ENCODE results near the gene COL6A3. TPM values are rescaled to one million over a fixed set of nuclear protein-coding genes. Genes with fewer than 3 reads are reported as not detected.

The COL6A3 gene
- total RNA-seq, 1 experiment from 2014 or later = 1.2 TPM

GRCh38 chr2:237459226-237459625 lies 45.3 kb upstream of the COL6A3 start:
- Histone ChIP-seq H3K4me1 (ENCODE audit: control insufficient read depth in 1 of 2, insufficient read depth in 2 of 2, low read length in 2 of 2) (peaks cover 3 to 30% of the 10 kb centered on the region in 2 experiments; a peak in 3 of 4 replicates), H3K9ac (ENCODE audit: low read length) (no peak overlapping the region), H3K4me2 (ENCODE audit: low read length) (peak overlapping the region; percentile 38; the same call in 1 of the 2 replicates), H3K9me3 (ENCODE audit: control insufficient read depth in 1 of 2, insufficient read depth in 1 of 2, low read depth in 1 of 2, low read length in 2 of 2) (no peaks in the 10 kb centered on the region), H3K4me3 (replicated peaks in 1 of 2; ENCODE audit: low read depth in 1 of 2, low read length in 2 of 2) (no peak overlapping the region), H2AFZ (ENCODE audit: low read depth, low read length, poor library complexity, severe bottlenecking) (peak overlapping the region; percentile 4), H3K27me3 (ENCODE audit: insufficient read depth, low read length) (no peaks in the 10 kb centered on the region), H3K36me3 (ENCODE audit: control insufficient read depth in 1 of 2, insufficient read depth in 2 of 2, low read length in 2 of 2) (no peaks in the 10 kb centered on the region), H3K27ac (ENCODE audit: low read depth, low read length) (no peak overlapping the region), H3K9me2 (ENCODE audit: insufficient read depth) (no peaks in the 10 kb centered on the region), H4K20me1 (ENCODE audit: insufficient read depth) (no peaks in the 10 kb centered on the region), H3K79me2 (ENCODE audit: insufficient read depth, low read length) (no peaks in the 10 kb centered on the region)
- intact Hi-C loops (cut with micrococcal nuclease) = no loop called here
- ChIA-PET POLR2A (no interaction called here), CTCF (no interaction called here), RAD21 (ENCODE audit: low non-redundant PET in 1 of 2, low total read pairs in 2 of 2, uncharacterized antibody in 2 of 2, unreplicated experiment in 2 of 2) (no interaction called here)
- BruUV-seq (replicated peaks) = no TSS peak
- DNase-seq (ENCODE audit: low read depth, low spot score) (no peak), ATAC-seq (no peak)
- TF ChIP-seq ELF1 (IDR thresholded peaks at IDR 0.05; ENCODE audit: borderline replicate concordance, low read depth) (no peak), POLR2AphosphoS5 (IDR thresholded peaks at IDR 0.05; ENCODE audit: low read depth, low read length) (no peak), TCF7L2 (IDR thresholded peaks at IDR 0.05; ENCODE audit: borderline replicate concordance, extremely low read depth, insufficient read depth, insufficient read length) (no peak), RAD21 (IDR thresholded peaks at IDR 0.05; ENCODE audit: low read depth) (no peak), SIN3A (IDR thresholded peaks at IDR 0.05; ENCODE audit: low read depth) (no peak), EZH2 (IDR thresholded peaks at IDR 0.05) (no peak), EGR1 (IDR thresholded peaks at IDR 0.05; ENCODE audit: low read depth) (no peak), CBX3 (IDR thresholded peaks at IDR 0.05; ENCODE audit: low read depth) (no peak), CEBPB (IDR thresholded peaks at IDR 0.05; ENCODE audit: low read depth) (no peak)
- TF ChIP-seq, protein P1, sequence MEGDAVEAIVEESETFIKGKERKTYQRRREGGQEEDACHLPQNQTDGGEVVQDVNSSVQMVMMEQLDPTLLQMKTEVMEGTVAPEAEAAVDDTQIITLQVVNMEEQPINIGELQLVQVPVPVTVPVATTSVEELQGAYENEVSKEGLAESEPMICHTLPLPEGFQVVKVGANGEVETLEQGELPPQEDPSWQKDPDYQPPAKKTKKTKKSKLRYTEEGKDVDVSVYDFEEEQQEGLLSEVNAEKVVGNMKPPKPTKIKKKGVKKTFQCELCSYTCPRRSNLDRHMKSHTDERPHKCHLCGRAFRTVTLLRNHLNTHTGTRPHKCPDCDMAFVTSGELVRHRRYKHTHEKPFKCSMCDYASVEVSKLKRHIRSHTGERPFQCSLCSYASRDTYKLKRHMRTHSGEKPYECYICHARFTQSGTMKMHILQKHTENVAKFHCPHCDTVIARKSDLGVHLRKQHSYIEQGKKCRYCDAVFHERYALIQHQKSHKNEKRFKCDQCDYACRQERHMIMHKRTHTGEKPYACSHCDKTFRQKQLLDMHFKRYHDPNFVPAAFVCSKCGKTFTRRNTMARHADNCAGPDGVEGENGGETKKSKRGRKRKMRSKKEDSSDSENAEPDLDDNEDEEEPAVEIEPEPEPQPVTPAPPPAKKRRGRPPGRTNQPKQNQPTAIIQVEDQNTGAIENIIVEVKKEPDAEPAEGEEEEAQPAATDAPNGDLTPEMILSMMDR (IDR thresholded peaks at IDR 0.05 in 2 of 3, conservative IDR thresholded peaks at IDR 0.05 in 1 of 3; ENCODE audit: borderline replicate concordance in 1 of 3, insufficient read depth in 1 of 3, low read depth in 2 of 3, low read length in 2 of 3) = no peak
- TF ChIP-seq, protein P2, sequence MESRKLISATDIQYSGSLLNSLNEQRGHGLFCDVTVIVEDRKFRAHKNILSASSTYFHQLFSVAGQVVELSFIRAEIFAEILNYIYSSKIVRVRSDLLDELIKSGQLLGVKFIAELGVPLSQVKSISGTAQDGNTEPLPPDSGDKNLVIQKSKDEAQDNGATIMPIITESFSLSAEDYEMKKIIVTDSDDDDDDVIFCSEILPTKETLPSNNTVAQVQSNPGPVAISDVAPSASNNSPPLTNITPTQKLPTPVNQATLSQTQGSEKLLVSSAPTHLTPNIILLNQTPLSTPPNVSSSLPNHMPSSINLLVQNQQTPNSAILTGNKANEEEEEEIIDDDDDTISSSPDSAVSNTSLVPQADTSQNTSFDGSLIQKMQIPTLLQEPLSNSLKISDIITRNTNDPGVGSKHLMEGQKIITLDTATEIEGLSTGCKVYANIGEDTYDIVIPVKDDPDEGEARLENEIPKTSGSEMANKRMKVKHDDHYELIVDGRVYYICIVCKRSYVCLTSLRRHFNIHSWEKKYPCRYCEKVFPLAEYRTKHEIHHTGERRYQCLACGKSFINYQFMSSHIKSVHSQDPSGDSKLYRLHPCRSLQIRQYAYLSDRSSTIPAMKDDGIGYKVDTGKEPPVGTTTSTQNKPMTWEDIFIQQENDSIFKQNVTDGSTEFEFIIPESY (IDR thresholded peaks at IDR 0.05; ENCODE audit: extremely low read depth, insufficient replicate concordance, low read length) = no peak
